ENCODE results near the gene FTSJ3.
"Not testable (repeated sequence)": the region's sequence is repeated elsewhere in the genome, so short reads cannot be mapped to it uniquely, and the experiment has no call there.

Gene FTSJ3

GRCh38 chr17:63827002-63827800 is at the start of gene FTSJ3, which contains the start of gene PSMC5:
Gene FTSJ3 (minus strand): TSS chr17:63827663. CDS start chr17:63826902, 761 bp downstream.
Gene PSMC5 (plus strand): TSS chr17:63827431. CDS start chr17:63827491, 60 bp downstream.
- peak; percentile 96 for DNase-seq

GRCh38 chr17:63874693-63875092 is 47.2 kb upstream of the FTSJ3 start:
- DNase-seq: not testable (repeated sequence)

- DNase-seq: not testable (repeated sequence)
These were observed 46.7 kb upstream of the FTSJ3 start for GRCh38 chr17:63874061-63874626.

- not testable (repeated sequence) for DNase-seq
These were observed 46.1 kb upstream of the FTSJ3 start, which contains the start of gene CSH2 for GRCh38 chr17:63873577-63873976. Gene CSH2 (minus strand): TSS chr17:63873677. CDS start chr17:63873614, 63 bp downstream.

- not testable (repeated sequence) for DNase-seq
These were observed 44.3 kb upstream of the FTSJ3 start for GRCh38 chr17:63871646-63872365.

- DNase-seq: not testable (repeated sequence)
These were observed 42.8 kb upstream of the FTSJ3 start for GRCh38 chr17:63870292-63870665.

- not testable (repeated sequence) for DNase-seq
These were observed 42.2 kb upstream of the FTSJ3 start for GRCh38 chr17:63869491-63870291.

- not testable (repeated sequence) for DNase-seq
These were observed 39.2 kb upstream of the FTSJ3 start for GRCh38 chr17:63866625-63867024.

- DNase-seq: no peak
These were observed 31.8 kb upstream of the FTSJ3 start for GRCh38 chr17:63859257-63859656.

- DNase-seq: not testable (repeated sequence)
These were observed 29.0 kb upstream of the FTSJ3 start for GRCh38 chr17:63856425-63856824.

- DNase-seq: no peak
These were observed 27.7 kb upstream of the FTSJ3 start for GRCh38 chr17:63855185-63855584.

GRCh38 chr17:63854709-63855108 is 27.2 kb upstream of the FTSJ3 start:
- DNase-seq: no peak

- DNase-seq: no peak
These were observed 25.8 kb upstream of the FTSJ3 start for GRCh38 chr17:63853260-63853659.

- DNase-seq: no peak
These were observed 22.9 kb upstream of the FTSJ3 start for GRCh38 chr17:63850401-63850800.

GRCh38 chr17:63848834-63849689 is 21.6 kb upstream of the FTSJ3 start:
- DNase-seq: peak; percentile 95

GRCh38 chr17:63847525-63848249 is 20.2 kb upstream of the FTSJ3 start:
- no peak for DNase-seq

GRCh38 chr17:63845509-63845908 is 18.0 kb upstream of the FTSJ3 start:
- no peak for DNase-seq

- no peak for DNase-seq
These were observed 16.6 kb upstream of the FTSJ3 start for GRCh38 chr17:63843910-63844677.

GRCh38 chr17:63843387-63843888 is 16.0 kb upstream of the FTSJ3 start:
- peak; percentile 42 for DNase-seq

Measured in CD4-positive, alpha-beta T cell treated with Interleukin-17A for 4 hours (primary cell).